Measurements from ENCODE around the gene UIMC1.

The UIMC1 gene

DNA sequence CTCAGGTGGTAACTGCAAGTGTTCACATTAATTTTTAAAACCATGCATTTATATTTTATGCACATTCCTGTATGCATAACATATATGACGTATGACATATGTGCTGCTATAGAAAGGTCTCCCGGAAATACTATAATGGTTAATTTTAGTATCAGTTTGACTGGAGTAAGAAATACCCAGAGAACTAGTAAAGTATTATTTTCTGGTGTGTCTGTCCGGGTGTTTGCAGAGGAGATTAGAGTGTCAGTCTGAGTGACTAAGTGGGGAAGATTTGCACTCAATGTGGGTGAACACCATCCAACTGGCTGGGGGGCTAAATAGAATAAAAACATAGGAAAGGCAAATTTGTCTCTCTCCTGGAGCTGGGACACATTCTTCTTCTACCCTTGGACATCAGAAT lies 26.9 kb downstream of the UIMC1 start:
- Histone ChIP-seq H3K9me3 (ENCODE audit: control insufficient read depth, low read length) (no peaks in the 10 kb centered on the region), H3K27me3 (replicated peaks; ENCODE audit: control insufficient read depth, insufficient read depth, low read length, poor library complexity, severe bottlenecking) (no peaks in the 10 kb centered on the region), H3K4me1 (ENCODE audit: control insufficient read depth, insufficient read depth, low read length, poor library complexity, severe bottlenecking) (no peaks in the 10 kb centered on the region), H3K36me3 (ENCODE audit: control insufficient read depth, insufficient read depth, low read length) (peaks cover 21% of the 10 kb centered on the region), H3K4me3 (ENCODE audit: insufficient read depth, low read depth, low read length, poor library complexity, severe bottlenecking) (no peak overlapping the region), H3K27ac (ENCODE audit: insufficient read depth, low read length, poor library complexity, severe bottlenecking) (no peak overlapping the region)
- DNase-seq, result no peak

DNA sequence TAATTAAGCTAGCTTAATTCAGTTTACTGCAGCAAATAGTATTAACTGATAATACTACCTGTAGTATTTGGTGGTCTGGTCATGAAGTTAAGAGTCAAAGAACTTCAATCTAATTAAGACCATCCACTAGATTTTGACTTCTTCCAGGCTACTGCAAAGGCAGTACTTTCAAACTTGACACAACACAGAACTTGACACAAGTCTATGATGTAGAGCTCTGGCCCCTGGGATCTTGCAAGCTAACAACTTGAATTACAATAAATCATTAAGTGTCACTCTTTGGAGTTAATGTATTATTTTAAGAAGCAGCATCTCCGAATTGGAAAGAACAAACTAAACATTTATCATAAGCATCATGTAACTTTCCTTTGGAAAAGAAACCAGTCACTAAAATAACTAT lies 40.9 kb downstream of the UIMC1 start:
- Histone ChIP-seq H3K27ac (ENCODE audit: insufficient read depth, low read length, poor library complexity, severe bottlenecking) (no peak overlapping the region), H3K4me3 (ENCODE audit: insufficient read depth, low read depth, low read length, poor library complexity, severe bottlenecking) (no peak overlapping the region), H3K4me1 (ENCODE audit: control insufficient read depth, insufficient read depth, low read length, poor library complexity, severe bottlenecking) (no peaks in the 10 kb centered on the region), H3K36me3 (ENCODE audit: control insufficient read depth, insufficient read depth, low read length) (peaks cover 34% of the 10 kb centered on the region), H3K27me3 (replicated peaks; ENCODE audit: control insufficient read depth, insufficient read depth, low read length, poor library complexity, severe bottlenecking) (no peaks in the 10 kb centered on the region), H3K9me3 (ENCODE audit: control insufficient read depth, low read length) (no peaks in the 10 kb centered on the region)
- DNase-seq, result no peak

DNA sequence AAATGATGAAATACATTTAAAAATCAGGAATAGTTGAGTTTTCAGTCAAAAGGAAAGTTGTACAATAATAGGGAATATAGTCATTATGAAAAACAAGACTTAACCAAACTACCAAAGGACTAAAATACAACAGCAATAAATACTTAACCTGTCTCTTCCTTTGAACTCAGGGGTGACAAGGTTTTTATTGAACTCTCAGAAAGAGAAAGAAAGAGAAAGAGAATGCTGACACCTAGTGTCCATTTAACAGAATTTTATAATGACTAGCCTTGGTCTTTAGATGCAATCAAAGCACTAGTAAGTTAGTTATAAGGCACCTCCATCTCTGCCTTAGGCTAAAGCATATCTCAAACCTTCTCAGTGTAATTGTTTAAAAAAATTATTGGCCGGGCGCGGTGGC lies 47.5 kb downstream of the UIMC1 start:
- no peaks in the 10 kb centered on the region for H3K4me1 ChIP-seq (ENCODE audit: control insufficient read depth, insufficient read depth, low read length, poor library complexity, severe bottlenecking)
- peaks cover 10% of the 10 kb centered on the region for H3K36me3 ChIP-seq (ENCODE audit: control insufficient read depth, insufficient read depth, low read length)
- H3K27ac ChIP-seq (ENCODE audit: insufficient read depth, low read length, poor library complexity, severe bottlenecking), result no peak overlapping the region
- no peak for DNase-seq
- H3K27me3 ChIP-seq (replicated peaks; ENCODE audit: control insufficient read depth, insufficient read depth, low read length, poor library complexity, severe bottlenecking), result no peaks in the 10 kb centered on the region
- H3K9me3 ChIP-seq (ENCODE audit: control insufficient read depth, low read length), result no peaks in the 10 kb centered on the region
- no peak overlapping the region for H3K4me3 ChIP-seq (ENCODE audit: insufficient read depth, low read depth, low read length, poor library complexity, severe bottlenecking)

DNA sequence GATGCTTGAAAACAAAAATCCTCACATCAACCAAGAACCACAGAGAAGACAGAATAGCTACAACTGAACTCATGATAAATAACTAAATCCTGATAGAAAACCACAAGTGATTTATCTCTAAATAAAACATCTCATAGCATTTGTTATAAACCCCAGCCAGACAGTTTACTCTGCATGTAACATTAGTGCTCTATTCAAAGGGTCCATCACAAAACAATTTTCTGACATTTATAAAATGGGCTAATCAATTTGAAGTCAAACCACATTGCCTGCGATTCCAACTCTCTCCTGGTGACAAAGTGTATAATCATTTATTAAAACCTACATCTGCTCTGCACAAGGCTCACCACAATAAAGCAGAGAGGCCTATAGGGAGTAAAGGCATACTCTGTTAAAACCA lies 49.8 kb downstream of the UIMC1 start:
- Histone ChIP-seq H3K36me3 (ENCODE audit: control insufficient read depth, insufficient read depth, low read length) (peaks cover 18% of the 10 kb centered on the region), H3K4me3 (ENCODE audit: insufficient read depth, low read depth, low read length, poor library complexity, severe bottlenecking) (no peak overlapping the region), H3K4me1 (ENCODE audit: control insufficient read depth, insufficient read depth, low read length, poor library complexity, severe bottlenecking) (no peaks in the 10 kb centered on the region), H3K27me3 (replicated peaks; ENCODE audit: control insufficient read depth, insufficient read depth, low read length, poor library complexity, severe bottlenecking) (no peaks in the 10 kb centered on the region), H3K9me3 (ENCODE audit: control insufficient read depth, low read length) (no peaks in the 10 kb centered on the region), H3K27ac (ENCODE audit: insufficient read depth, low read length, poor library complexity, severe bottlenecking) (no peak overlapping the region)
- DNase-seq, result no peak

DNA sequence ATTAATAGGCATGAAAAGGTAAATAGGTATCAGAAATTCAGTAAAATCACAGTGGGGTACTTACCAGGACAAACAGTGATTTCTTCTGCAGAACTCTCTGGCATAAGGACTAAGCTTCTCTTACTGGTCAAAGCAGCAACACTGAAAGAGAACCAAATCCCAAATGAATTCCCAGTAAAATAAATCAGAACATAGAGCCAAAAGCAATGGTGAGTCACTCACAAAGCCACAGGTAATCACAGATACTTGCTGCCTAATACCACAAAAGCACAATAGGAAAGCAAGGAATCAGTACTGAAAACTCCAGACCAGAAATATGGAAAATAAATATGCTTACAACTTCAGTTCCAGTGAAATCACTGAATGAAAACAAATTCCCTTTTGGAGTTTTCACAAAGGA lies 50.7 kb downstream of the UIMC1 start:
- H3K27me3 ChIP-seq (replicated peaks; ENCODE audit: control insufficient read depth, insufficient read depth, low read length, poor library complexity, severe bottlenecking), result no peaks in the 10 kb centered on the region
- no peak for DNase-seq
- peaks cover 27% of the 10 kb centered on the region for H3K36me3 ChIP-seq (ENCODE audit: control insufficient read depth, insufficient read depth, low read length)
- no peak overlapping the region for H3K27ac ChIP-seq (ENCODE audit: insufficient read depth, low read length, poor library complexity, severe bottlenecking)
- no peaks in the 10 kb centered on the region for H3K9me3 ChIP-seq (ENCODE audit: control insufficient read depth, low read length)
- no peak overlapping the region for H3K4me3 ChIP-seq (ENCODE audit: insufficient read depth, low read depth, low read length, poor library complexity, severe bottlenecking)
- no peaks in the 10 kb centered on the region for H3K4me1 ChIP-seq (ENCODE audit: control insufficient read depth, insufficient read depth, low read length, poor library complexity, severe bottlenecking)

DNA sequence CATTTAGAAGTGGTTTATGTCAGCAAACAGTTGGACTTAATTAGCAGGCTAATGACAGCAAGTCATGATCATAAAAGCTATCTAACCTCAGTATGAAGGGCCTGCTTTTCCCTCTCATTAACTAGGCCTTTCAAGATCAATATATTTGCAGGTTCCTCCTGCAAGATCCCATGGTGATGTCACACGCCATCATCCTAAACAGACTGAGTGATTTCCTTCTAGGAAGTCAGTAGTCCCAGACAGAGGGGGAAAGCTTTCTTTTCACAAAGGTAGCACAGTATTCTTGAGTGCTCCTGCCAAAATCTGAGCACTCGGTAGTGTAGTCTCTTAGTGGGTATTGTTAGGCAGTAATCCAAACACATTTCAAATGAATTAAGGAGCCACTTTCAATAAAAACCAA lies 52.5 kb downstream of the UIMC1 start:
- peaks cover 38% of the 10 kb centered on the region for H3K36me3 ChIP-seq (ENCODE audit: control insufficient read depth, insufficient read depth, low read length)
- no peak for DNase-seq
- no peaks in the 10 kb centered on the region for H3K9me3 ChIP-seq (ENCODE audit: control insufficient read depth, low read length)
- no peaks in the 10 kb centered on the region for H3K27me3 ChIP-seq (replicated peaks; ENCODE audit: control insufficient read depth, insufficient read depth, low read length, poor library complexity, severe bottlenecking)
- H3K27ac ChIP-seq (ENCODE audit: insufficient read depth, low read length, poor library complexity, severe bottlenecking), result no peak overlapping the region
- no peak overlapping the region for H3K4me3 ChIP-seq (ENCODE audit: insufficient read depth, low read depth, low read length, poor library complexity, severe bottlenecking)
- no peaks in the 10 kb centered on the region for H3K4me1 ChIP-seq (ENCODE audit: control insufficient read depth, insufficient read depth, low read length, poor library complexity, severe bottlenecking)

DNA sequence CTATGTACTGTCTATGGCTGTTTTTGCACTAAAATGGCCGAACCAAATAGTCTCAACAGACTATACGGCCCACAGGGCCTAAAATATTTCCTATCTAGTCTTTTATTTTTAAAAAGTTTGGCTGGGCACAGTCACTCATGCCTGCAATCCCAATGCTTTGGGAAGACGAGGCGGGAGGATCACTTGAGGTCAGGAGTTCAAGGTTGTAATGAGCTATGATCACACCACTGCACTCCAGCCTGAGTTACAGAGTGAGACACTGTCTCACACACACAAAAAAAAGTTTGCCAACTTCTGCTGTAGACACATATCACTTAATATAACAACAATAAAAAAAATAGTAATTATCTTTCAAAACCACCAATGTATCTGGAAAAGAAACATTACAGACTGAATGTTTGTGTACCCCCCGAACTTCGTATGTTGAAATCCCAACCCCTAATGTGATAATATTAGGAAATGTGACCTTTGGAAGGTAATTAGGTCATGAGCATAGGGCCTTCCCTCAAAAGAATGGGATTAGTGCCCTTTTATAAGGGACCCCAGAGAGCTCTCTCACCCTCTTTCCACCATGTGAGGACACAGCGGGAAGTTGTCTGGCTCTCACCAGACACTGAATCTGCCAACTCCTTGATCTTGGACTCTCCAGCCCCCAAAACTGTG lies 53.9 kb downstream of the UIMC1 start:
- Histone ChIP-seq H3K27me3 (replicated peaks; ENCODE audit: control insufficient read depth, insufficient read depth, low read length, poor library complexity, severe bottlenecking) (no peaks in the 10 kb centered on the region), H3K27ac (ENCODE audit: insufficient read depth, low read length, poor library complexity, severe bottlenecking) (no peak overlapping the region), H3K4me3 (ENCODE audit: insufficient read depth, low read depth, low read length, poor library complexity, severe bottlenecking) (no peak overlapping the region), H3K36me3 (ENCODE audit: control insufficient read depth, insufficient read depth, low read length) (peaks cover 40% of the 10 kb centered on the region), H3K9me3 (ENCODE audit: control insufficient read depth, low read length) (no peaks in the 10 kb centered on the region), H3K4me1 (ENCODE audit: control insufficient read depth, insufficient read depth, low read length, poor library complexity, severe bottlenecking) (no peaks in the 10 kb centered on the region)
- DNase-seq, result no peak

DNA sequence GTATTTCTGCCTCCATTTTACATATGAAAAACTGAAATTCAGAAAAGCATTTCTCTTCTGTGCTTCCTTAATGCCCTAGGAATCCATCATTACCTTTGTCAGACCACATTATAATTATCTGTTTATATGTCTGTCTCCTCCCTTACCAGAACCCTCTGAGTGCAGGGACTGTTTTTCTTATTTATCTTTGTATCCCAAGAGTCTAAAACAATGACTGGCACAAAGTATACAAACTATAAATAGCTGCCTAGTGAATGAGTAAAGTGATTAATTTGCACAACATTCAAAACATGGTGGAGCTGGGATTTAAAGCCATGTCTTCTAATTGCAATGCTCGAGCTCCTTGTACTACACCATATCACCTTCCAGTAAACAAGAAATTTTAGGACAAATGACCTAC lies 58.1 kb downstream of the UIMC1 start:
- DNase-seq, result no peak
- H3K36me3 ChIP-seq (ENCODE audit: control insufficient read depth, insufficient read depth, low read length), result peaks cover 40% of the 10 kb centered on the region
- H3K4me1 ChIP-seq (ENCODE audit: control insufficient read depth, insufficient read depth, low read length, poor library complexity, severe bottlenecking), result no peaks in the 10 kb centered on the region
- no peaks in the 10 kb centered on the region for H3K9me3 ChIP-seq (ENCODE audit: control insufficient read depth, low read length)
- H3K27me3 ChIP-seq (replicated peaks; ENCODE audit: control insufficient read depth, insufficient read depth, low read length, poor library complexity, severe bottlenecking), result no peaks in the 10 kb centered on the region
- no peak overlapping the region for H3K27ac ChIP-seq (ENCODE audit: insufficient read depth, low read length, poor library complexity, severe bottlenecking)
- H3K4me3 ChIP-seq (ENCODE audit: insufficient read depth, low read depth, low read length, poor library complexity, severe bottlenecking), result no peak overlapping the region

DNA sequence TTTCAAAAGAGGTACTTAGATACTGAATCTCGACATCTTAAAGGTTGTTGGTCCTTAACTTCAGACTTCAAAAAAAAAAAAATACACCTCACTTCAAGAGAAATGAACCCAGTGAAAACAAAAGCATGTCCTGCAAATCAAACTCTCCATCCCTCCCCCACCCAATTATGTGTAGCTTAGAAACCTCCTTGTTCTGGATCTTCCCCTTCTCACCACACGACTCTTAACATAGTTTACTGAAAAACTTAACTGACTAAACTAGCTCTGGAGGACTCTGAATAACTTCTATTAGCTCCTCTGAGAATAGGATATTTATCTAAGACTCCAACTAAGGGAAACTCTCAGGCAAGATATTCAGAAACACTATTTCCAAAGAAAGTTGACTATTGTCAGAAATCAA lies 58.7 kb downstream of the UIMC1 start:
- no peak for DNase-seq
- no peaks in the 10 kb centered on the region for H3K27me3 ChIP-seq (replicated peaks; ENCODE audit: control insufficient read depth, insufficient read depth, low read length, poor library complexity, severe bottlenecking)
- peaks cover 44% of the 10 kb centered on the region for H3K36me3 ChIP-seq (ENCODE audit: control insufficient read depth, insufficient read depth, low read length)
- H3K4me1 ChIP-seq (ENCODE audit: control insufficient read depth, insufficient read depth, low read length, poor library complexity, severe bottlenecking), result no peaks in the 10 kb centered on the region
- no peak overlapping the region for H3K27ac ChIP-seq (ENCODE audit: insufficient read depth, low read length, poor library complexity, severe bottlenecking)
- no peak overlapping the region for H3K4me3 ChIP-seq (ENCODE audit: insufficient read depth, low read depth, low read length, poor library complexity, severe bottlenecking)
- no peaks in the 10 kb centered on the region for H3K9me3 ChIP-seq (ENCODE audit: control insufficient read depth, low read length)

DNA sequence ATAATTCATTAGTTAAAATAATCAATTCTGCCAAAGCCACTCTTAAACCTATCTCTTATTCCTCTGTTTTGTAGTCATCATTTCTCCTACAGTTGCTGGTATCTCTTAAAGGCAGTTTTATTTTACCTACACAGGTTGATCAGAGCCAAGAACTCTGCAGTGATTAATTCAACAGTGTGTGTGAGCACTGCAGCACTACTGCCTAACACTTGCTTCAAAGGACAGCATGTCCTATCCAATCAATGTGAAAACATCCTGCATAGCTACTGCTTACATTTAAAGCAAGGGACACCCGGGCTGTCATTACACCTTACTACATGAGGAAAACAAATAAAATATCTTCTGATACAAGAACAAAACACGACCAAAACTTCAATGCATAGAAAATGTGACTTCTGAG lies 62.3 kb downstream of the UIMC1 start:
- Histone ChIP-seq H3K4me1 (ENCODE audit: control insufficient read depth, insufficient read depth, low read length, poor library complexity, severe bottlenecking) (no peaks in the 10 kb centered on the region), H3K27me3 (replicated peaks; ENCODE audit: control insufficient read depth, insufficient read depth, low read length, poor library complexity, severe bottlenecking) (no peaks in the 10 kb centered on the region), H3K27ac (ENCODE audit: insufficient read depth, low read length, poor library complexity, severe bottlenecking) (no peak overlapping the region), H3K36me3 (ENCODE audit: control insufficient read depth, insufficient read depth, low read length) (peaks cover 35% of the 10 kb centered on the region), H3K4me3 (ENCODE audit: insufficient read depth, low read depth, low read length, poor library complexity, severe bottlenecking) (no peak overlapping the region), H3K9me3 (ENCODE audit: control insufficient read depth, low read length) (no peaks in the 10 kb centered on the region)
- DNase-seq, result no peak
